Hematopoietic multipotent progenitor cell (in vitro differentiated cells): ENCODE measurements around the gene GAS2. TPM values are rescaled to one million over a fixed set of nuclear protein-coding genes. Genes with fewer than 3 reads are reported as not detected.
A peak's percentile ranks its signal among the peaks of the same experiment; 100 is the strongest.

ENCODE experiments used
- DNase-seq, 3 donors: peaks; one replicate each; pipeline ENCODE4 v3.0.0-alpha.2; 2011 to 2015; ENCODE audit warnings: low read depth in 2 of 3, low spot score in 2 of 3
- small RNA-seq: library from RNA; depleted of rRNA; stranded (forward); fragments of <200 nt; gene quantifications from one replicate; pipeline ENCODE3, GENCODE V24; 2012
- total RNA-seq: library from RNA; depleted of rRNA; stranded (reverse); fragments of >200 nt; gene quantifications from one replicate; pipeline ENCODE4 v1.2.3, GENCODE V29; 2012

Gene GAS2
- total RNA-seq, 1 donor: 4.8 TPM

- DNase-seq: no peak
Measured at GRCh38 chr11:22859756-22860155, 193.3 kb downstream of the GAS2 start.

GRCh38 chr11:22860241-22860640 is 193.8 kb downstream of the GAS2 start, which contains the start of gene CCDC179:
TSS of gene CCDC179 (minus strand) at chr11:22860474. CDS start at chr11:22860421, 53 bp downstream.
- DNase-seq: no peak

Small RNA genes within 50 kb of the gene (small RNA-seq; reads per million reads assigned to genes)
- gene RNA5SP338: 3.4 reads per million, percentile 82 among the genes with 10 or more reads in this experiment

Other genes with a start within 250 kb of the GAS2 start
- 17.0 TPM for gene FANCF, start 40.8 kb upstream of the GAS2 start, total RNA-seq
- 4.6 TPM for gene SVIP, start 163.2 kb downstream of the GAS2 start, total RNA-seq
- gene CCDC179, start 193.9 kb downstream of the GAS2 start, total RNA-seq: not detected